SU-DHL-6 (cell line): ENCODE measurements around the gene TEDDM1.

Experiments
- H2AFZ ChIP-seq: fragments of 200-600 bp; sonication (generic); 2 replicates; pipeline ENCODE4 v1.6.1; 2014; ENCODE audit warnings: low read depth, mild to moderate bottlenecking, moderate library complexity, mixed read lengths, antibody characterized with exemption, low read length; ENCODE audit not compliant: severe bottlenecking
- H3F3A ChIP-seq: fragments of 200-600 bp; shearing (Covaris generic); 2 replicates; pipeline ENCODE4 v1.6.0; 2016; ENCODE audit warnings: antibody characterized with exemption, mild to moderate bottlenecking; ENCODE audit not compliant: insufficient read depth
- H3K27ac ChIP-seq: fragments of 200-600 bp; sonication (generic); 2 replicates; pipeline ENCODE4 v1.5.1; 2016; ENCODE audit warnings: low read depth, mild to moderate bottlenecking, low read length, moderate library complexity, mixed read lengths
- H3K27me3 ChIP-seq: fragments of 200-600 bp; sonication (generic), shearing (Covaris generic); 2 replicates; pipeline ENCODE4 v1.6.0; 2014; ENCODE audit warnings: mild to moderate bottlenecking, low read length
- H3K36me3 ChIP-seq: fragments of 200-600 bp; sonication (generic); 2 replicates; pipeline ENCODE4 v1.6.1; 2014; ENCODE audit warnings: mild to moderate bottlenecking, low read length, mixed read lengths
- H3K4me2 ChIP-seq: fragments of 300-600, 200-600 bp; shearing (Covaris generic), sonication (generic); 2 replicates; pipeline ENCODE4 v1.6.0; 2014; ENCODE audit warnings: low read length, low read depth, mild to moderate bottlenecking; ENCODE audit not compliant: poor library complexity, severe bottlenecking
- H3K4me3 ChIP-seq: fragments of 200-600 bp; sonication (generic); 2 replicates; pipeline ENCODE4 v1.5.1; 2014; ENCODE audit warnings: antibody characterized with exemption, low read length, mild to moderate bottlenecking, mixed read lengths; ENCODE audit not compliant: insufficient read depth, poor library complexity, severe bottlenecking
- H3K79me2 ChIP-seq: fragments of 200-600 bp; sonication (generic); 2 replicates; pipeline ENCODE4 v1.6.1; 2014; ENCODE audit warnings: mild to moderate bottlenecking, low read length, moderate library complexity; ENCODE audit not compliant: insufficient read depth
- H3K9ac ChIP-seq: fragments of 200-600 bp; sonication (generic); 2 replicates; pipeline ENCODE4 v1.7.0; 2014; ENCODE audit warnings: mild to moderate bottlenecking, low read length
- H3K9me2 ChIP-seq: fragments of 200-600 bp; sonication (generic); replicated peaks from 2 replicates; pipeline ENCODE4 v1.6.1; 2014; ENCODE audit warnings: low read length; ENCODE audit not compliant: insufficient read depth
- H3K9me3 ChIP-seq: fragments of 200-600 bp; sonication (generic); 2 replicates; pipeline ENCODE4 v1.6.1; 2014; ENCODE audit warnings: low read length, mixed read lengths; ENCODE audit not compliant: insufficient read depth
- H4K20me1 ChIP-seq: fragments of 200-600 bp; sonication (generic); 2 replicates; pipeline ENCODE4 v1.6.1; 2014; ENCODE audit warnings: low read depth, mild to moderate bottlenecking, antibody characterized with exemption, low read length, moderate library complexity, mixed read lengths
- CTCF ChIP-seq: fragments of 200-600 bp; sonication (generic); IDR thresholded peaks from one replicate; pipeline ENCODE4 v1.5.1; 2017; ENCODE audit warnings: antibody characterized with exemption, mild to moderate bottlenecking, low read length, moderate library complexity; ENCODE audit not compliant: insufficient read depth, poor library complexity, severe bottlenecking
- EZH2phosphoT487 ChIP-seq: fragments of 200-600 bp; sonication (generic), shearing (Covaris generic); conservative IDR thresholded peaks from 2 replicates; pipeline ENCODE4 v1.6.1; 2018; ENCODE audit warnings: mild to moderate bottlenecking, antibody characterized with exemption, low read length, moderate library complexity, mixed read lengths

Gene TEDDM1

GRCh38 chr1:182370532-182370931 is 29.9 kb downstream of the TEDDM1 start:
- Histone ChIP-seq H3K9ac (no peak overlapping the region), H3K79me2 (no peaks in the 10 kb centered on the region), H3K27me3 (no peaks in the 10 kb centered on the region), H3K4me3 (no peak overlapping the region), H3K36me3 (no peaks in the 10 kb centered on the region), H3F3A (no peaks in the 10 kb centered on the region), H2AFZ (no peak overlapping the region), H4K20me1 (no peaks in the 10 kb centered on the region), H3K9me3 (no peaks in the 10 kb centered on the region), H3K27ac (no peak overlapping the region), H3K4me2 (no peak overlapping the region), H3K9me2 (no peaks in the 10 kb centered on the region)
- no peak for TF ChIP-seq EZH2phosphoT487
- TF ChIP-seq CTCF, result no peak

DNA sequence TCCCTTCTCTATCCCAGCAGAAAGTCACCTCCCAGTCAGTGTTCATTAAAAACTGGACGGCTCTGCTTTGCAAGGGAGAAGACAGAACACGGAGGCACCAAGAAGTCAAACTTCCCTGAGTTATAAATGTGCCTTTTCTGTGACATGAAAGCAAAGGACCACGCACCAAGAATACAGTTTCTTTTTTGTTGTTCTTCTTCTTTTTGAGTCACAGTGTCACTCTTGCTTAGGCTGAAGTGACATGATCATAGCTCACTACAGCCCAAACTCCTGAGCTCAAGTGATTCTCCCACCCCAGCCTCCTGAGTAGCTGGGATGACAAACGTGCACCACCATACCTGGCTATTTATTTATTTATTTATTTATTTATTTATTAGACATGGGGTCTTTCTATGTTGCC is 31.6 kb downstream of the TEDDM1 start:
- TF ChIP-seq EZH2phosphoT487 (no peak), CTCF (no peak)

GRCh38 chr1:182368358-182368757 is 32.1 kb downstream of the TEDDM1 start:
- Histone ChIP-seq H3K4me3 (no peak overlapping the region), H3K27ac (no peak overlapping the region), H3K9ac (no peak overlapping the region), H3K36me3 (no peaks in the 10 kb centered on the region), H2AFZ (no peak overlapping the region), H3K27me3 (no peaks in the 10 kb centered on the region), H3F3A (no peaks in the 10 kb centered on the region), H3K9me3 (no peaks in the 10 kb centered on the region), H4K20me1 (no peaks in the 10 kb centered on the region), H3K79me2 (no peaks in the 10 kb centered on the region), H3K9me2 (no peaks in the 10 kb centered on the region), H3K4me2 (no peak overlapping the region)
- no peak for TF ChIP-seq CTCF
- no peak for TF ChIP-seq EZH2phosphoT487

More for the DNA sequence above, 31.6 kb downstream of the TEDDM1 start:
- H2AFZ ChIP-seq, result no peak overlapping the region
- H3K9me2 ChIP-seq, result no peaks in the 10 kb centered on the region
- no peaks in the 10 kb centered on the region for H3K79me2 ChIP-seq
- no peak overlapping the region for H3K9ac ChIP-seq
- no peaks in the 10 kb centered on the region for H3K27me3 ChIP-seq
- H3K4me2 ChIP-seq, result no peak overlapping the region
- H3K9me3 ChIP-seq, result no peaks in the 10 kb centered on the region
- no peaks in the 10 kb centered on the region for H3K36me3 ChIP-seq
- H3K27ac ChIP-seq, result no peak overlapping the region
- no peak overlapping the region for H3K4me3 ChIP-seq
- H4K20me1 ChIP-seq, result no peaks in the 10 kb centered on the region
- no peaks in the 10 kb centered on the region for H3F3A ChIP-seq
